ENCODE measurements around the gene GCLC.

GCLC gene

DNA sequence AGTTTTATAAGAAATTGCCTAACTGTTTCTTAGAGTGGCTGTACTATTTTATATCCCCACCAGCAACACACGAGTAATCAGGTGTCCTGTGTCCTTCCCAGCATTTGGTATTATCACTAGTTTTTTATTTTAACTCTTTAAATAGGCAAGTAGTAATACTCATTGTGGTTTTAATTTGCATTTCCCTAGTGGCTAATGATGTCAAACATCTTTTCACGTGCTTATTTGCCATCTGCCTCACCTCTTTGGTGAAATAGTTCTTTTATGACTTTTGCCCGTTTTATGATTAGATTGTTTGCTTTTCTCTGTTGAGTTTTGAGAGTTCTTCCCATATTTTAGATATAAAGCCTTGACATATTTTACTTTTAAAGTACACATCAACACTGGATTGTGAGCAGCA is 57.8 kb downstream of the GCLC start:
- peak; percentile 41 for DNase-seq

DNA sequence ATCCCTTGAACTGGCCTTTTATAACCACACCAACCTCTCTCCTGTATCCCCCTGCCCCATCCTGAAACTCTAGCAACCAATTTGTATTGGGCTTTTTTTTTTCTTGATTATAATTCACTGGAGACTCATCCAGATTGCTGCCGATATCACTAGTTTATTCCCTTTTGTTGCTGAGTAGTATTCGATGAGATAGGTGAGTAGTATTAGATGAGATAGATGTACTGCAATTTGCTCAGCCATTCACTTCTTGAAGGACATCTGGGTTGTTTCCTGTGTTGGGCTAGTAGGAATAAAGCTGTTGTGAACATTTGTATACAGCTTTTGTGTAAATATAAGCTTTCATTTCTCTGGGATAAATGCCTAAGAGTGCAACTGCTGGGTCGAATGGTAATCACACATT is 58.2 kb downstream of the GCLC start:
- no peak for DNase-seq

DNA sequence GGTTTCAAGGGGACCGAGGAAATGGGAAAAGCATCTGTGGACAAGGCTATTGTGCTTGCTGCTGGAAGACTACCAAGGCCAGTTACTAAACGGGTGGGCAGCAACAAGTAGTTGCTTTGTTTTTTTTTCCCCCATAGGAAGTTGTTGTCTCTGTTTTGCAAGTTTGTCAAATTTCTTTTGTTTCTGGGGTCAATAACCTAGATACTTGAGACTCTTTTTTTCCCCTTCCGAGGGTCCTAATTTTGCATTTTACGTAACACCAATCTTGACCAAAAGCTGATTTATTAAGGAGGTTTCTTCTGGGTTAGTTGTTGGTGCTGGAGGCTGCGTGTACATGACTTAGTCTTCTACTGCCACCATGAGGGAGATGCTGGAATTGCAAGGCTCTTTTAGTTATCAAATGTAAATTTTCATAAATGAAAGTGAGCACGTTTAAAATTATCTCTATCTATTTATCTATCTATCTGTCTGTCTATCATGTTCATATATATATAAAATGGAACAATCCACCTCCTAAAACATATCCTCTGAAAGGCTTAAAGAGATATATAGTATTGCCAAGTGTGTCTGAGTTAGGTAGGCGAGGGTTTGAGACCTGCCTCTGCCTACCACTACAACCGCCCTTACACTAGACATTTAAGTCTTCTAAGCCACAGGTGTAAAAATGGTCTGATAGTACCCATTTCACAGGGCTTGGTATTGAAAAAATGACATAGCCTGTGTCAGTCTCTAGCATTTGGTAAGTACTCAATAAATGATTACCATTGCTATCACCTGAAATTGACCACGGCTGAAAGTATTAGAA is 60.2 kb downstream of the GCLC start:
- DNase-seq: peak; percentile 54

DNA sequence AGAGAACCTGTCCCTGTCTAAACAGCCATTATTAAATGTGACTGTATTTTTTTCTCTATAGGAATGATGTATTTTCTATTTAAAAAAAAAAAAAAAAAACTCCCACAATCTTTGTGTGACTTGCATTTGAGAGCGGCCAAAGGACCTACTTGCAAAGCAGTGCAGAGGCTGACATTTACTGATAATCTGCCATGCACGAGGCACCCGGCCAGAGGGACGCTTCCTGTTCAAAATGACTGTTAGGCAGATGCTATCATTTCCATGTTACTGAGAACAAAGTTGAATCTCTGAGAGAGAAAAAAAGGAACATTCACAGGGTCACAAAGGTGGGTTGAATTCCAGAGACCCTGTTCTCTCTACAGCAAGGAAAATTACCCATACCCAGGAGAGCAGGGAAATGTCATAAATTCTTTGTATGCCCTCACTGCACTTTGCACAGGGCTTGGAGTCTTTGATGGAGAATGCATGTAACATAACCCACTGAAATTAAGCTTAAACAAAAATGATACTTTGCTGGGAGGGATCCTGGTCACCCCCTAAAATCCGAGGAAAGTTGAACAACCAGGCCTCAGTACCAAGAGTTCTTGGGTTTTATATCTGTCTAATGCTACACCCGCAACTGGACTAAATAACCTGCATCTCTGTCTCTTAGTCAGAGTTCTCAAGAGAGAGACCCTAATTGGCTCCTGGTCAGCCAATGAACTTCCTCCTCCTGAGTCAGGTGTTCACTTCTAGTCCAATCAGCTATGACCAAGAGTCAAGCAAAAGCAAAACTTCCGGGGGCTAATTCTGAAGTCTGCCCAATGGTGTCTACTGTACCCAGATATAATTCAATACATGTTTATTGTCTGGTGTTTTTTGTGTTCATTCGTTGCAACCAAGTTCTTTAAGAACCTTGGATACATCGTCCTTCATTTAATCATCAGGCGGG is 61.2 kb downstream of the GCLC start:
- no peak for DNase-seq

DNA sequence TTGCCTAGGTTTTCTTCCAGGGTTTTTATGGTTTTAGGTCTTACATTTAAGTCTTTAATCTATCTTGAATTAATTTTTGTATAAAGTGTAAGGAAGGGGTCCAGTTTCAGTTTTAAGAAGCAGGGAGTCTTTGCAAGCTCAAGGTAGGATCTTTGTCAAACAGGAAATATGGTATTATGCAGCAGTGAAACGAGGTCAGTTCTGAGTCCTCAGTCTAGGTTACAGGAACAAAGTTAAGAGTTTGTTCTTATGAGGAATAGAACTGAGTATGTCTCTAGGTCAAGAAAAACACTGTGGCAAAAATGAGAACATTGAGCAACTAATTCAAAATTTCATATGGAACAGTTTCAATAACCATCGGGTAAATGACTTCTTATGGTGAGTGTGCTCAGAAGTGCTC is 63.6 kb downstream of the GCLC start:
- DNase-seq: no peak

DNA sequence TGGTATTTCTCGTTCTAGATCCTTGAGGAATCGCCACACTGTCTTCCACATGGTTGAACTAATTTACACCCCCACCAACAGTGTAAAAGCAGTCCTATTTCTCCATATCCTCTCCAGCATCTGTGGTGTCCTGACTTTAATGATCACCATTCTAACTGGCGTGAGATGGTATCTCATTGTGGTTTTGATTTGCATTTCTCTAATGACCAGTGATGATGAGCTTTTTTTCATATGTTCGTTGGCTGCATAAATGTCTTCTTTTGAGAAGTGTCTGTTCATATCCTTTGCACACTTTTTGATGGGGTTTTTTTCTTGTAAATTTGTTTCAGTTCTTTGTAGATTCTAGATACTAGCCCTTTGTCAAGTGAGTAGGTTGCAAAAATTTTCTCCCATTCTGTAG is 64.1 kb downstream of the GCLC start:
- DNase-seq: peak; percentile 17

DNA sequence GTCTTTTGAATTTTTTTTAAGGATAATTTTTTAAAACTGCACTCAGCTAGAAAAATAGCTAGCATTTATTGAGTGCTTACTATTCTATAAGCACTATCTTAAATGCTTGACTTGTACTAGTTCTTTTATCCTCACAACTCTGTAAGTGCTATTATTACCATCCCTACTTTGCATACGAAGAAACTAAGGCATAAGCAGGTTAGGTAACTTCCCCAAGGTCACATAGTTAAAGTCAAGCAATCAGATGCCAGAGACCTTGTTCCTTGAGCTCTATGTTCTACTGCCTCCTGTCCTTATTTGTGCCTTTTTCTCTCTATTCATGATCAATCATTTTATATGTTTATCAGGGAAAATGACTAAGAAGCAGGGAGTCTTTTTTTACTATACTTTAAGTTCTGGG is 65.0 kb downstream of the GCLC start:
- no peak for DNase-seq

DNA sequence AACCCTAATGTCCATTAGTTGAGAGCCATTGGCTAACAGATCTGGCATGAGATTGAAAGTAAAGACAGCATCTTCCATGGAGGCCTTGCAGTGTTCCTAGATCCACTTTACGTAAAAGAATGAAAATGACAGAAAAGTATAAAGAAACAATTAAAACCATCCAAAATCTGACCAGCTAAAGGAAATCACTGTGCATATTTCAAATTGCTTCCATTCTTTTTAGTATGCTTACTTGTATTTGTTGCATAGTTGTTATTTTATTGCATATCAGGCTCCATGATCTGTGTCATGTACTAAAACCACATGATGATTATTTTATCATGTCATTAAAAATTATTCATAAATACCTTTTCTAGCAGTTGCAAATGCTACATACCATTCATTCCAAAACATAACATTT is 67.9 kb downstream of the GCLC start:
- DNase-seq: no peak

DNA sequence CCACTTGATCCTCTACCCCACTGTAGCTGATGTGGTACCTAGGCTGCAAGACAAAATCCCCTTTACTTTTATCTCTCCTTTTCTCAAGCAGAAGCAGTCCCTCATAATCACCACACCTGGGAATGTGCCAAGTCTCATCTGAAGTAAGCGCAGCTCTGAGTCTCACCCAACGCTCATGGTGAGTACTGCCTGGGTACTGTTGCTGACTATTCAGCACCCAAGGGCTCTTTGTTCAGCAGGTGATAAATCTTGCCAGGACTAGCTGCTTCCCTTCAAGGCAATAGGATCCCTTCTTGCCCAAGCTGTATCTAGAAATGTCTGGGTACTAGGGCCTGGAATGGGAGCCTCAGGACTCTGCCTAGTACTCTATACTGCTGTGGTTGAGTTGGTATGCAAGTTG is 70.9 kb downstream of the GCLC start:
- no peak for DNase-seq

DNA sequence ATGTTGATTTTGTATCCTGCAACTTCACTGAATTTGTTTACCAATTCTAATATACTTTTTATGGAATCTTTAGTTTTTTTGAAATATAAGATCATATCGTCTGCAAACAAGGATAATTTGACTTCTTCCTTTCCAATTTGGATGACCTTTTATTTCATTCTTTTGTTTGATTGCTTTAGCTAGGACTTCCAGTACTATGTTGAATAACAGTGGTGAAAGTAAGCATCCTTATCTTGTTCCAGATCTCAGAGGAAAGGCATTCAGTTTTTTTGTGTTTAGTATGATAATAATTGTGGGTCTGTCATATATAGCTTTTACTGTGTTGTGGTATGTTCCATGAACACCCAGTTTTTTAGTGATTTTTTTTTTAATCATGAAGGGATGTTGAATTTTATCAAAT is 75.7 kb downstream of the GCLC start:
- DNase-seq: no peak

DNA sequence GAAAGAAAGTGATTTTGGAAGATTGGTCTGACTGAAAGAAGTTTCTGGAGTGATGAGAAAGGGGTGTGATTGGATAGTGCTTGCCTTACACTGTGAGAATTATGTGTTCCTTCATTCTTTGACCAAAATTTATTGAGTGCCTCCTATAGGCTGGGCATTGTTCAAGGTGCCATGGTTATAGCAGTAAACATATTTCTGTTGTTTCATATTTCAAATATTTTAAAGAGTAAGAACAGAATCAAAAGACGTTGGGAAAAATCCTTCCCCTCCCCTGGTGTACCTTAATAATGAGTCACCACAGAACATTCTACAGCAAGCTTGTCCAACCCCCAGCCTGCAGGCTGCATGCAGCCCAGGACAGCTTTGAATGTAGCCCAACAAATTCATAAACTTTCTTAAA is 78.6 kb downstream of the GCLC start:
- DNase-seq: no peak

DNA sequence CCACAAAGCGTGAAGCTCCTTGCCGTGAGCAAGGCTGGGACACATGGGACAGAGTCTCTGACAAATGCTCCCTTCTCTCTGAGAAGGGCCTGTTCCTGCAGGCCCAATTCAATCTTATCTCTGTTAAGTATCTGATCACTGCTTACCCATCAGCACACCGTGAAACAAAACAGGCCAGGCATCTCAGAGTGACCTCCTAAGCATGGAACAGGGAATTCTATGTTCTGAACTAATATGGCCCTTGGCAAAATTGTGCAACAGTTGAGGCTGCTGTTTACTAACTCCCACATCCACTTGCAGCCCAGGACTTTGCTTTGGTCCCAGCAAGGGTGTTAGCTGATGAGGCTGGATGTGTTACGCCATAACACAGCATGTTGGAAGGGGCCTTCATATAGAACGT is 79.2 kb downstream of the GCLC start:
- no peak for DNase-seq

DNA sequence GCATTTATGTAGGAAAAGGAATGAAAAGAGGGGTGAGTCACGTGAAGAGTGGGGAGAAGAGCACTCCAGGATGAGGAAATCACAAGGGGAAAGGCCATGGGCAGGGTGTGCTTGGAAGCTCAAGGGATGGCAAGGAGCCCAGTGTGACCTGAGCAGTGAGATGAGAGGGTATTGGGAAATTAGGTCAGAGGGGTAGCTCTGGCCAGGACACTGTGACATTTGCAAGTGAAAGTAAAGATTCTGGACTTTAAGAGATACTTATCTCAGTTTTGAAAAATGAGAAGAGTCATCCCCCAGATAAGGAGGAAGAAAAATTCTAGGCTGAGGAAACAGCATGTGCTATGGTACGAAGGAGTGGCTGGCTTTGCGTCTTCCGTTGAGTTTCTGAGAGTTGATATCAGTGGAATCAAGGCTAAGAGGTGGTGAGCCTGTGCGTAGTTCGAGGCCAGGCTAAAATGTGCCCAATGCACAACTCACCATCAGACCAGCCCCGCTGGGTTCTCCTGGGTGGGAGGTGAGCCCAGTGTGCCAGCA is 79.9 kb downstream of the GCLC start:
- DNase-seq: no peak

DNA sequence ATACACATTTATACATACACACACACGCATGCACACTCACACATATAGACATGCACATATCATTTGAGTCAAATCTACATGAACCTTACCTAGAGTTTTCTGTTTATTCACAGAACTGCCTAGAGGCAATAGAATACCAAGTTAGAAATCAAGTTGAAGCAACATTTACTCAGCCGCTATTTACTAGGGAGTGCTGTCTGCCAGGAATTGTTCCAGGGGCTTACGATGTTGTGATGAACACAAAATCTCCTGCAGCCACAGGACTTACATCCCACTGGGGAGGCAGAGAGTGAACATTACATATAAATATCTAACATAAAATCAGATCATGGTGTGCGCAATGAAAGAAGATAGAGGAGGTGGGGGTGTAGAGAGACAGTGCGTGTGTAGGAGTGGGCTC is 80.4 kb downstream of the GCLC start:
- DNase-seq: no peak

DNA sequence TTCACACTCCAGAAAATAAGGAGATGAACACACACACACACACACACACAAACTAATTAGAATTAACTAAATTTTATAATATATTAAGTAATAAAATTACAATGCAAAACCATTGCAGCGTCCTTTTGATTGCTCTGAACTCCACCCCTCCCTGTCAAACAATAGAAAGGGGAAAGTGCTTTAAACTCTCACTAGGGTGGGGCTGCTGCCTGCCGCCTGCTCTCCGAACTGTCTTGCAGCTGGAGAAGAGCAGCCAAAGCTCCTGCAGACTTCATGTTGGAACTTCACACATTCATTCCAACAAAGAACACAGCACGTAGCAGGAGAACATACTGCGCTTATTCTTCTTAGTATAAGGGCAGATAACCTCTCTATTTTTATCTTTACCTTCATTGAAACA is 83.2 kb downstream of the GCLC start:
- DNase-seq: peak; percentile 89

DNA sequence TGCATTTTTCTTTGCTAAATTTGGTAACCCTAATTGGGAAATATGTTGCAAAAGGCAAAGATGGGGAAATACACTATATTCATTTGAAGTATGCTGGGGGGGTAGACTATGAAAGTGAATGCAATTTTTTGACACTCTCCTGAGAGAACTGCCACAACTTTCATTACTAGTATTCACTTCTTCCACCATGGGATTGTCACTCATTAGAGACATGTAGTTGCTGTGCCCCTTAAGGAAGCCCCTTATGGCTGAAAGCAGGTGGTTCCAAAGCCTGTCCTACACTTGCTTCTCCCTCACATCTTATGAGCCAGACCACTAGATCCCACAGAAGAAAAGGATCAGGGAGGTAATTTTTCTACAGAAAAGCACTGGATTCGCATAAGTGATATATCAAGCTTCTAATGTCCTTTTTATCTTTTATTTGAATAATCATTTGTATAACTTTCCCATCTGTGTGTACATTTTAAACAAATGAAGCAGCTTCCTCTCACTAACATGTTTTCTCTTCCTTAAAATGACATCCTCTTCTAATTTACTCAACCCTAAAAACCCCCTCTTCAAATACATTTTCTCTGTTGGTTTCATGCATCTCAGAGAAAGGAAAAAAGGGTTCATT is 83.8 kb downstream of the GCLC start:
- peak; percentile 89 for DNase-seq

DNA sequence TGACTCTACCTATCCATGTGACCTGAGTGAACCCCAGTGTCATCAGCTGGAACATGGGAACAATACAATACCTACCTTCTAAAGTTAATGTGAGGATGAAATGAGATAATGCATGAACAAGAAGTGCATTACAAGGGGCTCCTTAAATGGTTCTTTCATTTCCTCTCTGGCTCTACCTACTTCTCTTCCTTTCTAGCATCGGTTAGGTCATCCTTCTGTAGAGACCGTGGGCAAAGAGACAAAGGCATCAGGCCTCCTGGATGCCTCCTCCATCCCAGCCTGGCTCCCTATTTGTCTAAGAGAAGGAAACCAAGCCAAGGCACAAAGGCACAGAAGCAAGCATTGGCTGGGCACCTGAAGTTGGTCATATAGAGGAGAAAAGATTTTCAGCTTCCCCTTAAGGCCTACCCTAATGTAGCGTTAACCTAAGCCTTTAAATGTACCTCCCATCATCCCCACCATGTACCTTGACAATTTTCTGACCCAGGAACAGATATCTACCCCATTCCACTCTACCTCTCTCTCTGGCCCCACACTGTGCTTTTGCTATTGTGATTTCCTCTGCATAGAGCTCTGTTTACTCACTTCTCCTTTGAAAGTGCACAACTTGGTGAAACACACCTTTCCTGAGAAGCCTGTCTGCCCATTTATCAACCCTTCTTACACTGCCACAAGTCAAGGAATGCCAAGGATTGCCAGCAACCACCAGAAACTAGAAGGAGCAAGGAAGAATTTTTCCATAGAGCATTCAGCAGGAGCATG is 86.6 kb downstream of the GCLC start:
- no peak for DNase-seq

DNA sequence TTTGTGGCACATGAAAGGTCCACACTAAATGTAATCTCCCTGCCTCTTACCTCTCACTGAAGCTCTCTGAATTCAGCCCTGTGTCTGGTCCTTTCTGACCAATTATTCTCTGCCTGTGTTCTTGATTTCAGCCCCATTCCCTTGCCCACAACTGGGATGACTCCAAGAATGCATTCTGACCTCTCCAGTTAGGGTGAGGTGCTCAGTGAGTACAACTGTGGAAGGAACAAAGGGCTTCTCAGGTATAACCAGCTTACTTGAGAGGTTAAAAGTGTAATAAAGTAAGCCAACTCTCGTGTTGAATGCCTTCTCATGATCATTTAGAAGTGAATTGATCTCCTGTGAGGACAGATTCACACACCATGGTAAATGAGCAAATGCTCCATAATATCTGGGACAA is 88.1 kb downstream of the GCLC start:
- no peak for DNase-seq

DNA sequence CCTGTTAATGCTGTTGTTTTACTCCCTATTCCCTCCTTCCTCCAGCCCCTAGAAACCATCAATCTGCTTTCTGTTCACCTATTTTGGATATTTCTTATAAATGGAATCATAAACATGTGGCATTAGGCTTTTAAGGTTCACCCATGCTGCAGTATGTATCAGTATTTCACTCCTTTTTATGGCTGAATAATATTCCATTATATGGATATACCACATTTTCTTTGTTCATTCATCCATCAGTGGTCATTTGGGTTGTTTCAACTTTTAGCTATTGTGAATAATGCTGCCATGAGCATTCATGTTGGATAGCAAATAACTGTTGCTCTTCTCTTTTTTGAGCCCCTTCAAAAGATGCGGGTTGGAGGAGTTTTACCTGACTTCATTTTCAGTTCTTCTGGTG is 89.2 kb downstream of the GCLC start:
- no peak for DNase-seq

DNA sequence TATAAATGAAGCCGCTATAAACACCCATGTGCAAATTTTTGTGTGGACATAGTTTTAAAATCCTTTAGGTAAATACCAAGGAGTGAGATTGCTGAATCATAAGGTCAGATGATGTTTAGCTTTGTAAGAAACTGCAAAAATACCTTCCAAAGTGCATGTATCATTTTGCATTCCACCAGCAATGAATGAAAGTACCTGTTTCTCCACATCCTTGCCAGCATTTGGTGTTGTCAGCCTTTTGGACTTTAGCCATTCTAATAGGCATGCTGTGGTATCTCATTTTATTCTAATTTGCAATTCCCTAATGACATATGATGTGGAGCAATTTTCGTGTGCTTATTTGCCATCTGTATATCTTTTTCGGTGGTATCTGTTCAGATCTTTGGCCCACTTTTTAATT is 93.7 kb downstream of the GCLC start:
- DNase-seq: no peak

DNA sequence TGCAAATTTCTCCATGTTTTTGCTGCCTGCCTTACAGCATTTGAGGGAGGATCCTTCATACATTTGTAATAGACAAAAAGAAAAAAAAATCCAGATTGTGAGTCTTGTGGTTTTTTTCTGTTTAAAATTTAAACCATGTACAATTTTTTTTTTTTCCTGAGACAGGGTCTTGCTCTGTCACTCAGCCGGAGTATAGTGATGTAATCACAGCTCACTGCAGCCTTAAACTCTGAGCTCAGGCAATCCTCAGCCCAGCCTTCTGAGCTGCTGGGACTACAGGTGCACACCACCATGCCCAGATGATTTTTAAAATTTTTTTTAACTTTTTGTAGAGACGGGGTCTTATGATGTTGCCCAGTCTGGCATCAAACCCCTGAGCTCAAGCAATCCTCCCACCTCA is 97.0 kb downstream of the GCLC start:
- DNase-seq: no peak

Data from NCI-H526 treated with DMSO at 0.1 percent for 48 hours (cell line).